ENCODE measurements around the gene ERN1.
"Not testable (repeated sequence)": the region's sequence is repeated elsewhere in the genome, so short reads cannot be mapped to it uniquely, and the experiment has no call there.

Gene ERN1

GRCh38 chr17:64016974-64017373, 113.0 kb downstream of the ERN1 start:
- Histone ChIP-seq H3K36me3 (peaks cover 0 to 16% (median 11%) of the 10 kb centered on the region in 11 experiments; a peak in 14 of 22 replicates), H3K27me3 (no peaks in the 10 kb centered on the region), H3K4me3 (peak overlapping the region; percentile 21 to 74 (median 48); a peak in 18 of 20 replicates), H4K20me1 (no peaks in the 10 kb centered on the region; a peak in 1 of 22 replicates), H3K9ac (peak overlapping the region; percentile 57 to 93 (median 72); a peak in 19 of 22 replicates), H3K9me3 (replicated peaks in 1 of 11) (peaks cover 0 to 6% (median 4%) of the 10 kb centered on the region in 11 experiments; a peak in 4 of 22 replicates), H3K27ac (peak overlapping the region; percentile 44 to 97 (median 85); a peak in 21 of 22 replicates), H3K4me1 (peaks cover 71 to 90% (median 78%) of the 10 kb centered on the region in 10 experiments), H3K4me2 (peak overlapping the region; percentile 83 to 98 (median 89); a peak in 21 of 22 replicates)
- no peak for TF ChIP-seq Cebpa-rat (IDR thresholded peaks at IDR 0.05)

DNA sequence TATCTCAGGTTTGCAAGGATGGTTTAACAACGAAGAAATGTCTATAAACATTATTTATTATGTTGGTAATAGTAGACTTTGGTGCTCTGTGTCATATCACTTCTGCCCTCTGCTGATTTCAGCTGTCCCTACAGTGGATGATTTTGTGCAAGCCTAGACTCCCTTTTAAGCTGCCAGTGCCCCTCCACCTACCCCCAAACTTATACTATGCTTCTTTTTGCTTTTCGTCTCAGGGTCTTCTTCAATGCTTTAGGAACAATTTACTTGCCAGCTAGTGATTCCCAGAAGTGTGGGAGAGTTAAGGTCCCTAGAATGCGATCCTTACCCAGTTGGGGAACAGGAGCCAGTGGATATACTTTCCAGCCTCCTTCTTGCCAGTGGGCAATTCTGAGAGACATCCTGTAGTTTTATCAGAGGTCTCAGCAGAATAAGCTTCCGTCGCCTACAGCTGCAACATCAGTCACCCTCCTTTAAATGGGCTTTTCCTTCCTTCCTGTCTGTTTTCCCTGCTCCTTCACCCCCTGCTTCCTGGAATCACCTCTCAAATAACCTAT, 113.6 kb downstream of the ERN1 start:
- Histone ChIP-seq H4K20me1 (no peaks in the 10 kb centered on the region; a peak in 1 of 22 replicates), H3K27me3 (no peaks in the 10 kb centered on the region), H3K4me2 (peak overlapping the region; percentile 83 to 98 (median 89)), H3K36me3 (peaks cover 0 to 22% (median 17%) of the 10 kb centered on the region in 11 experiments; a peak in 14 of 22 replicates), H3K4me1 (peaks cover 67 to 87% (median 75%) of the 10 kb centered on the region in 10 experiments), H3K27ac (peak overlapping the region; percentile 44 to 97 (median 85); a peak in 21 of 22 replicates), H3K4me3 (peak overlapping the region; percentile 21 to 74 (median 48); a peak in 19 of 20 replicates), H3K9ac (peak overlapping the region; percentile 57 to 93 (median 72); a peak in 21 of 22 replicates), H3K9me3 (replicated peaks in 1 of 11) (peaks cover 0 to 6% (median 4%) of the 10 kb centered on the region in 11 experiments; a peak in 4 of 22 replicates)
- TF ChIP-seq Cebpa-rat (IDR thresholded peaks at IDR 0.05) = no peak

- Histone ChIP-seq H3K4me2 (peak overlapping the region; percentile 83 to 98 (median 89)), H3K27ac (peak overlapping the region; percentile 31 to 97 (median 85); a peak in 21 of 22 replicates), H3K4me1 (peaks cover 61 to 87% (median 76%) of the 10 kb centered on the region in 10 experiments), H4K20me1 (peaks cover 0 to under 1% (median 0%) of the 10 kb centered on the region in 11 experiments; a peak in 1 of 22 replicates), H3K4me3 (peak overlapping the region in 8 of 10 experiments; percentile 44 to 74 (median 54); a peak in 12 of 20 replicates), H3K9me3 (replicated peaks in 1 of 11) (peaks cover 0 to 6% (median 4%) of the 10 kb centered on the region in 11 experiments; a peak in 4 of 22 replicates), H3K9ac (peak overlapping the region in 10 of 11 experiments; percentile 63 to 93 (median 72); a peak in 18 of 22 replicates), H3K36me3 (peaks cover 0 to 27% (median 21%) of the 10 kb centered on the region in 11 experiments; a peak in 14 of 22 replicates), H3K27me3 (no peaks in the 10 kb centered on the region)
- no peak for TF ChIP-seq Cebpa-rat (IDR thresholded peaks at IDR 0.05)
Measured at GRCh38 chr17:64015447-64015846, 114.5 kb downstream of the ERN1 start.

DNA sequence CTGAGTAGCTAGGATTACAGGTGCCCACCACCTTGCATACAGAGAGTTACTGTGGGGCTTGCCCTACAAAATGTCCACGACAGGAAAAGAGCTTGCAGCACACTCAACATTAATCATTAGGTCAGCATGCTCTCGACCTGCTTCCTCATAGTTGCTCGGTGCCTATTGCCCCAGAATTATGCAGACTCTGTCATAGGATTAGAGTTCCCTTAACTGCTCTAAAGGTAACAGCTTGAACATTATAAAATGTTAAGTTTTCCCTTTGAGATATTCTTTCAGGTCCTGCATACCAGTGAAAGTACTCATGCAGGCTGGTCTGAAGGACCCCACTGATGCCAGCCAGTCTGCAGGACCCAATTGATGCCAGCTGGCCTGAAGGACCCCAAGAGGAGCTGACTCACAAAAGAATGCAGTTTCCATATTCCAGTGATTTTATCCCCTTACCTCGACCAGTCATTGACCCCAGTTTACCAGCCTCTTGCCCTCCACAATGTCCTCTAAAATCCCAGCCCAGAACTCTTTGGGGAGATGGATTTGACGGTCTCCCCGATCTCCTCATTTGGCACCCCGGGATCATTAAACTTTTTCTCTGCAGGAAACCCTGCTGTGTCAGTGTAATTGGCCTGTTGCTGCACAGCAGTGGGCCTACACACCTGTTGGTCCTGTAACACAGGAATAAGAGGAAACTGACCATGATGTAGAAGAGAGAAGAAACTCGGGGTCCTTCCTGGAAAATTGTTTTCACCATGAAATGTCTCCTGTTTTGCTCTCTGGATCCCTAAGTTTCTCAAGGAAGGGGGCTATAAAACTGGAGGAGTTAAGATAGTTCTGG, 120.2 kb downstream of the ERN1 start:
- peaks cover 0 to 54% (median 8%) of the 10 kb centered on the region in 11 experiments; a peak in 8 of 22 replicates for H4K20me1 ChIP-seq
- H3K4me2 ChIP-seq = peak overlapping the region; percentile 62 to 94 (median 85)
- no peak; a peak in 2 of 22 replicates for TF ChIP-seq Cebpa-rat (IDR thresholded peaks at IDR 0.05)
- H3K36me3 ChIP-seq = peaks cover 0 to 53% (median 27%) of the 10 kb centered on the region in 11 experiments; a peak in 17 of 22 replicates
- H3K4me3 ChIP-seq = no peak overlapping the region
- no peaks in the 10 kb centered on the region for H3K27me3 ChIP-seq
- peak overlapping the region in 5 of 11 experiments; percentile 8 to 73 (median 28); a peak in 4 of 22 replicates for H3K9ac ChIP-seq
- H3K4me1 ChIP-seq = peaks cover 71 to 93% (median 81%) of the 10 kb centered on the region in 10 experiments
- H3K27ac ChIP-seq = peak overlapping the region in 10 of 11 experiments; percentile 9 to 86 (median 60); a peak in 18 of 22 replicates
- H3K9me3 ChIP-seq (replicated peaks in 1 of 11) = peaks cover 0 to 6% (median 4%) of the 10 kb centered on the region in 11 experiments; a peak in 4 of 22 replicates

DNA sequence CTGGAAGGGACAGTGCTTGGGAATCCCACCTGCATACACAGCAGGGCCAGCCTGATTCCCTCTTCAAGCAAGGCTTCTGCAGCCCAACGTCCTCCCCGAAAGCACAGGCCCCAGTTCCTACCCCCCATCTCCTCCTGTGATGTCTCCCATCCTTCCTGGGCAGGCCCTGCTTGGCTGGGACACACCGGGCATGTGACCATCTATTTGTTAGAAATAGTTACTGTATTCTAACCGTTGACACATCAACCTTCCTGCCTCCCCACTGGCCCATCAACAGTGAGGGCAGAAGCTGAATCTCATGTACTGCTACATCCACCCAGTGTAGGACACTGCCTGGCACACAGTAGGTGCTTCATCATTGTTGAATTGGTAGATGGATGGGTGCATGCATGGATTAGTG, 121.1 kb downstream of the ERN1 start:
- Histone ChIP-seq H4K20me1 (peaks cover 0 to 57% (median 8%) of the 10 kb centered on the region in 11 experiments; a peak in 8 of 22 replicates), H3K27ac (peak overlapping the region; percentile 15 to 86 (median 59); a peak in 20 of 22 replicates), H3K4me1 (peaks cover 72 to 93% (median 83%) of the 10 kb centered on the region in 10 experiments), H3K4me2 (peak overlapping the region; percentile 62 to 94 (median 85)), H3K4me3 (no peak overlapping the region), H3K9me3 (replicated peaks in 1 of 11) (peaks cover 0 to 6% (median 4%) of the 10 kb centered on the region in 11 experiments; a peak in 4 of 22 replicates), H3K27me3 (no peaks in the 10 kb centered on the region), H3K9ac (peak overlapping the region in 9 of 11 experiments; percentile 7 to 73 (median 17); a peak in 10 of 22 replicates), H3K36me3 (peaks cover 0 to 63% (median 37%) of the 10 kb centered on the region in 11 experiments; a peak in 20 of 22 replicates)
- TF ChIP-seq Cebpa-rat (IDR thresholded peaks at IDR 0.05) = no peak

GRCh38 chr17:64008346-64008745, 121.6 kb downstream of the ERN1 start:
- no peak overlapping the region for H3K4me3 ChIP-seq
- TF ChIP-seq Cebpa-rat (IDR thresholded peaks at IDR 0.05) = no peak
- peaks cover 72 to 92% (median 86%) of the 10 kb centered on the region in 10 experiments for H3K4me1 ChIP-seq
- peaks cover 0 to 6% (median 4%) of the 10 kb centered on the region in 11 experiments; a peak in 4 of 22 replicates for H3K9me3 ChIP-seq (replicated peaks in 1 of 11)
- H4K20me1 ChIP-seq = peaks cover 0 to 57% (median 8%) of the 10 kb centered on the region in 11 experiments; a peak in 8 of 22 replicates
- H3K9ac ChIP-seq = peak overlapping the region in 10 of 11 experiments; percentile 9 to 73 (median 28); a peak in 13 of 22 replicates
- no peaks in the 10 kb centered on the region for H3K27me3 ChIP-seq
- peak overlapping the region; percentile 23 to 86 (median 61); a peak in 20 of 22 replicates for H3K27ac ChIP-seq
- peaks cover 0 to 66% (median 40%) of the 10 kb centered on the region in 11 experiments; a peak in 20 of 22 replicates for H3K36me3 ChIP-seq
- peak overlapping the region; percentile 75 to 94 (median 88) for H3K4me2 ChIP-seq

- H3K4me1 ChIP-seq = peaks cover 67 to 91% (median 86%) of the 10 kb centered on the region in 10 experiments
- H3K27ac ChIP-seq = peak overlapping the region in 10 of 11 experiments; percentile 23 to 86 (median 63); a peak in 18 of 22 replicates
- H3K9me3 ChIP-seq (replicated peaks in 1 of 11) = peaks cover 0 to 1% (median under 1%) of the 10 kb centered on the region in 11 experiments; a peak in 3 of 22 replicates
- no peak overlapping the region for H3K4me3 ChIP-seq
- TF ChIP-seq Cebpa-rat (IDR thresholded peaks at IDR 0.05) = no peak
- H3K9ac ChIP-seq = peak overlapping the region in 9 of 11 experiments; percentile 9 to 73 (median 35); a peak in 10 of 22 replicates
- no peaks in the 10 kb centered on the region for H3K27me3 ChIP-seq
- H3K4me2 ChIP-seq = peak overlapping the region; percentile 75 to 94 (median 88)
- peaks cover 0 to 66% (median 39%) of the 10 kb centered on the region in 11 experiments; a peak in 20 of 22 replicates for H3K36me3 ChIP-seq
- H4K20me1 ChIP-seq = peaks cover 0 to 57% (median 8%) of the 10 kb centered on the region in 11 experiments; a peak in 8 of 22 replicates
Measured at GRCh38 chr17:64007838-64008282, 122.1 kb downstream of the ERN1 start.

- not testable (repeated sequence) for H3K27me3 ChIP-seq; H3K9me3 ChIP-seq (replicated peaks in 1 of 11)
- Histone ChIP-seq H3K9ac (peak overlapping the region in 7 of 11 experiments; percentile 9 to 73 (median 68); a peak in 9 of 22 replicates), H3K4me1 (peaks cover 70 to 95% (median 90%) of the 10 kb centered on the region in 10 experiments), H3K36me3 (peaks cover 0 to 67% (median 40%) of the 10 kb centered on the region in 11 experiments; a peak in 20 of 22 replicates), H3K4me2 (peak overlapping the region; percentile 75 to 94 (median 88)), H4K20me1 (peaks cover 0 to 57% (median 8%) of the 10 kb centered on the region in 11 experiments; a peak in 8 of 22 replicates), H3K27ac (peak overlapping the region in 9 of 11 experiments; percentile 50 to 86 (median 65); a peak in 17 of 22 replicates), H3K4me3 (peak overlapping the region in 4 of 10 experiments; percentile 26 to 47 (median 42); a peak in 8 of 20 replicates)
Measured at GRCh38 chr17:64007089-64007837, 122.7 kb downstream of the ERN1 start.

Measured in BLaER1 treated with 17β-estradiol and CSF1 and Interleukin-3, amounts not matched to agents 10 nM and 100 nM (cell line).